22Rv1 (cell line): Measurements from ENCODE around the gene DYRK2.

Source experiments
- H3K27ac ChIP-seq: fragments of 450-650 bp; 2 replicates; pipeline ENCODE4 v1.5.1; 2017
- CTCF ChIP-seq: fragments of 450-650 bp; IDR thresholded peaks from 2 replicates; pipeline ENCODE4 v1.5.1; 2017; ENCODE audit warnings: mild to moderate bottlenecking
- ZFX ChIP-seq: fragments of 450-650 bp; IDR thresholded peaks from 2 replicates; pipeline ENCODE4 v1.6.1; 2017; ENCODE audit warnings: antibody characterized with exemption, borderline replicate concordance

DYRK2 gene

DNA sequence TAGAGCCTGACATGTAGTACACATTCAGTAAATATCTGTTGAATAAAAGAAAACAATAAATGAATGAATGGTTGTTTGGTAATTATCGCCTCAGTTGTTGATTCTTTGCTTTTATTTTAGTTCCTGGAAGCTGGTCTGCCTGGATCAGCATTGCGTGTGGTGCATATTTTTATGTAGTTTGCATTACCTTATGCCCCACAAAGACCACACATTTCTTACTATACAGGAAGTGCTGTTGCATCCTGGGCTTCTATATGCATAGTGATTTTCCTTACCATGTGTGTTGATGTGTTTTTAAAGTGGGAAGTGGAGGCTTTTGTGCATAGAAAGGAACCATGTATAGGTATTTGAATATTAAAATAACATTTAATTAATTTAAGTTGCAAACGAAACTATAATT lies 43.6 kb downstream of the DYRK2 start:
- no peak for TF ChIP-seq ZFX
- no peak for TF ChIP-seq CTCF
- no peak overlapping the region for H3K27ac ChIP-seq

DNA sequence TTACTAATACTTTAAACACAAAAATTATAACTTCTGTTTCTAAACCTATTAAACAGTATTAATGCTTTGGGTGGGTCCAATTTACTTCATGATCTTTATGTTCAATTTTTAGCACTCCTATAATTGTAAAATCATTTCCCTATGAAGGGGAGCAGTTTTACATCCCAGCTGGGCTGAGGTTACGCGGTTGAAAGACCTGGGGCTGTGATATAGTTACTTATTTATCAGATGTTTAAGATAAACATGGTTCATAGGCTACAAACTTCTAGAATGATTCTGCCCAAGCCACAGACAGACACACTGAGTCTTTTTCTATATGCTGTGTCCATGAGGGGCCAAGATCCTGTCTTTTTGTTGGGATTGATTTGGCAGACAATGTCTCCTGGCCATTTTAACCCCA lies 44.4 kb downstream of the DYRK2 start:
- TF ChIP-seq CTCF, result no peak
- no peak for TF ChIP-seq ZFX
- no peak overlapping the region for H3K27ac ChIP-seq

- TF ChIP-seq CTCF, result no peak
- TF ChIP-seq ZFX, result no peak
- H3K27ac ChIP-seq, result no peak overlapping the region
Observed at GRCh38 chr12:67693894-67694293, 45.3 kb downstream of the DYRK2 start.

- no peak overlapping the region for H3K27ac ChIP-seq
- TF ChIP-seq ZFX (no peak), CTCF (no peak)
Observed at GRCh38 chr12:67694306-67694900, 45.9 kb downstream of the DYRK2 start.

GRCh38 chr12:67695974-67696373 lies 47.4 kb downstream of the DYRK2 start:
- TF ChIP-seq CTCF (no peak), ZFX (no peak)

DNA sequence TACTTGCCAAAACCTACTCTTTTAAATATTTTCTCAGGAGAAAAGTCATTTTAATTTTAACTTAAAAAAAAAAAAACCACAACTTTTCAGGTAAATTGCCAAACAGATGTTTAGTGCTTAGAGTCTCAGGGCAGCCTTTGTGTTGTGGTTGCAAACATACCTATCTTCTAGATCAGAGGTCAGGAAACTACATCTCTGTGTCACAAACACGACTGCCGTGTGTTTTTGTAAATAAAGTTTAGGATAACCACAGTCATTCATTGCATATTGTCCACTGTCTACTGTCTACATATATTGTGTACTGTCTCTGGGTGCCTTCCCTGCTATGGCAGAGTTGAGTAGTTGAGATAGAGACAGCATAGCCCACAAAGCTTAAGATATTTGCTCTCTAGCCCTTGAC lies 48.9 kb downstream of the DYRK2 start:
- no peak for TF ChIP-seq ZFX
- TF ChIP-seq CTCF, result no peak
- H3K27ac ChIP-seq, result no peak overlapping the region

More at GRCh38 chr12:67695974-67696373, 47.4 kb downstream of the DYRK2 start:
- no peak overlapping the region for H3K27ac ChIP-seq

DNA sequence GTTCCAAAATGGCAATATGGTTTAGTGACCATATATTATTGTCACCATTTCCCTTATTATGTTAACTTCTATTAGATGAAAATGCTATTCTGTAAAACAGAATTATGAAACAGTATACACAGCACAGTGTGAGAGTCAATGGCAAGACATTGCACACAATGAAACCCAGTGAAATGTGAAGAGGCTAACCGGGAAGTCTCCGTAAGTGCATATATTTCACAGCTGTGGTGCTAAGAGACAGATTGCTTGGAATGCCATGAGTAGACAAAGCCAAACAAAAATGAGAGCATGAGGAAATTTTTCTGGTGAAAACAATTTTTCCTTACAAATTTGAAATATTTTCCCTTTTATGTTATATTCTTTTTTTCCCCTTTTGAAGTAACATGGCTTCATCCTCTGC lies 49.4 kb downstream of the DYRK2 start:
- no peak overlapping the region for H3K27ac ChIP-seq
- no peak for TF ChIP-seq ZFX
- TF ChIP-seq CTCF, result no peak
